ENCODE data around the gene CENPV.
"Not testable (repeated sequence)": the region's sequence is repeated elsewhere in the genome, so short reads cannot be mapped to it uniquely, and the experiment has no call there.

The CENPV gene

DNA sequence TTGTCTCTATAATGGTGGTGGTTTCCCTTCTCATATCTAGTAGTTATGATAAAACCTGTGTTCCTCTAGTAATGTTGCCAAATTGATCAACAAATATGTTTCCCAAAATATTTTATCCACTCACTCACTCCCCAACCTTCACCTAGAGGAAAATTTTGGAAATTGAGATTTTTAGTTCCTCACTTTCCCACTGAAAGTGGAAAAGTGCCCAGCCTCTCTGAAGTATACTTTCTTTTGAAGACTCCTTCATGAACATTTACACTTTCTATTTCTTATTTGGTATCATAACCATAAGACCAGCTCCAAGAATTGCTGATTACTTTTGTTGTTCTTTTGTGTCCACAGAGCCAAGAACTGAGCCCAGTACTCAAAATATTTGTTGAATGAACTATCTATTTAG lies 5.1 kb upstream of the CENPV start:
- DNase-seq = no peak

DNA sequence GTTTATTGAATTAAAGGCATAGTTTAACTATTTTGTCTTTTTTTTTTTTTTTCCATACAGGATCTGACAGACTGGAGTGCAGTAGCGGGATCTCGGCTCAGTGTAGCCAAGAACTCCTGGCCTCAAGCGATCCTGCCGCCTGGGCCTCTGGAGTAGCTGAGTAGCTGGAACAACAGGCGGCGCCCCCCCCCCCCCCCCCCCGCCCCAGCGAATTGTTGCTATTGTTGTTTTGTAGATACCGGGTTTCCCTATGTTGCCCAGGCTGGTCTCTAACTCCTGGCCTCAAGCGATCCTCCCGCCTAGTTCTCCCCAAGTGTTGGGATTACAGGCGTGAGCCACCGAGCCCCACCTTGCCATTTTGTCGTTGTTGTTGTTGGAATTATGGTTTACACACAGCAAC lies 1.3 kb upstream of the CENPV start:
- DNase-seq = no peak

DNA sequence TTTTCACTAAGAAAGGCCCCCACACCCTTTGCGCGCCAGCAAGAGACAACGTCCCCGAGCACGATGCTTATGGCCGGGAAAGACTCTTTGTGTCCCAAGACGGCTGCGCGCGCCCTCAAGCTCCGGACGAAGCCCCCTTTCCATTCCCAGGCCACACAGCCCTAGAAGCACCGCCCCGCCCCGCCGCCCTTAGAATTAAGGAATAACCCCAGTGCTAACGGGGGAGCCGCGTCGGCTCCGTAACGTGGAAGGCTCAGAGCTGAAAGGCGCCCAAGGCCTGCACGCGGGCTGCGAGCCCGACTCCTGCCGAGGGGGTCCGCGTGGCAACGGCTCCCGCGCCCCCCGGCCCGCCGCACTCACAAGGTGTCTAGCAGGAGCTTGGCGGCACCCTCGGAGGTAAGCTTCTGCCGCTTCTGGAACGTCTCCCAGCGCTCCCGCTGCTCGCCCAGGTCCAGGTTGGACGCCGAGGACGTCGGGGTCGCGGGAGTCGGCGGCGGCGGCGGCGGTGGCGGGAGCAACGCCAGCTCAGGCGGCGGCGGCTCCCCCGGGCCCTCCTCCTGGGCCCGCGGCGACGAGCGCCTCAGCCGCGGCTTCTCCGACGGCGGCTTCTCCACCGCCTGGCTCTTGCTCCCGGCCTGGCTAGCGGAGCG lies 477 bp downstream of the CENPV start:
- DNase-seq = peak; percentile 48

DNA sequence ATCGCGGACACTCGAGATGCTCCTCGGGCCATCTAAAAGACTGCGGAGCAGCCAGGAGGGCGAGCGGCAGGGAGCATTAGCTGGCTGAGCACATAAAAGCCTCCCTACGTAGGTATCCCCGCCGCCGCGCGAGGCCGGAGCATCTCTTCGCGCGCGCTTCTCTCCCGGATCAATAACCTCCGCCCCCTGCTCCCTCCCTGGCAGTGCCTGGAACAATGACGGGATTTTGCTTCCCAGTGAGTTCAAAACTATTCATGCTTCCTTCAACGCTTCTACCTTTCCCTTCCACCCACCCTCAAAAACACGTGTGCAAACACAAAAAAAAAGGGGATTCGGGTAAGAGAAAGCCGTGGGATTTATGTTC lies 984 bp downstream of the CENPV start:
- peak; percentile 39 for DNase-seq

DNA sequence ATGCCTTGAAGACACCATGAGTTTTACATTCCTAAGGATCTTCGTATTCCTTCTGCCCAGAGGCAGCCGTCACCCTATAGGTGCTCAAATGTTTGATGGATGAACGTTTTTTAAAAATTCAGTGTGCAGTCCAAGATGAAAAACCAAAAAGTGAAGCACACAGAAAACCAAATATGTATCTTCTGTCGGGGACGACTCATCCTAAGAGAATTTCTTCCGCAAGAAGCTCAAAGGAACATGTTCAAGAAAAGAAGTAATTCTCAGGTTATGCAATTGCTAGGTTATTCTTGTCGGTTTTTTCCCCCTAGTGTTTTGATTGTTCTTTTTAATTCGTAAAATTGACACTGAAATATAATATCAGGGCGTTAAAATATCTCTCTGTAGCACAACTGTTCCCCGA lies 1.4 kb downstream of the CENPV start:
- DNase-seq = no peak

DNA sequence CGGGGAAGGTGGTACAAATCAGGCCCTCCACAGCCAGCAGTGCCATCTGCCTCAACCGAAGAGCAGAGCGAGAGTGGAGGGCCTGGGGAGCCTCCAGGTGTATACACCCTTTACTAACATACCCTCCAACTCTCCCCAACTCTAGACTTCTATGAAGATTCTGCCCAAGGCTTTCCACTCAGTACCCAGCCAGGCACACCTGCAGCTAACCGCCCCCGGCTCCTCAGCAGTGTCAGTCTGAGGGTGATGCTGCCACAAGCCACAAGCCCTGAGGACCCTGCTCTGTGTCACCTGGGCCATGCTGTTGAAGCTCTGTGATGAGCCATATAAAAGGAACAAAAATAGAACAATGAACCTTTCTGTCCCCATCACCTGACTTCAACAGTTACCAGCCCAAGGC lies 3.8 kb downstream of the CENPV start:
- DNase-seq = no peak

DNA sequence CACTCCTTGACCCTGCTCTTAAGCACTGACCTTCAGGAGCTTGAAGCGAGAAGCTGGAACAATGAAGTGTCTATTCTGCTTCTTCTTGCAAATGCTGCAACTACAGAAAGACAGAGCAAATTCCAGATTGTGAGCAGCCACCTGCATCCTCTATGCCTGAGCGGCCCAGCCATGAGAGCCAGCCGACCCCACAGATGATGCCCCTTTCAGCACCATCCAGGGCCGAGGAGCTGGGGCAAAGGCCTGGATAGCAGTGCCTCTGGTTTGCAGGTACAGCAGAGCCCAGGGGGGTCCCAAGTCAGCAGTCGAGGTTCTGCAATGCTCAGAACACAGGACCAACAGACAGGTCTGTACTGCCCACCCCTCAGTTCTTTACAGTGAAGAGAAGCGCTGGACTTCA lies 4.7 kb downstream of the CENPV start:
- DNase-seq = no peak

DNA sequence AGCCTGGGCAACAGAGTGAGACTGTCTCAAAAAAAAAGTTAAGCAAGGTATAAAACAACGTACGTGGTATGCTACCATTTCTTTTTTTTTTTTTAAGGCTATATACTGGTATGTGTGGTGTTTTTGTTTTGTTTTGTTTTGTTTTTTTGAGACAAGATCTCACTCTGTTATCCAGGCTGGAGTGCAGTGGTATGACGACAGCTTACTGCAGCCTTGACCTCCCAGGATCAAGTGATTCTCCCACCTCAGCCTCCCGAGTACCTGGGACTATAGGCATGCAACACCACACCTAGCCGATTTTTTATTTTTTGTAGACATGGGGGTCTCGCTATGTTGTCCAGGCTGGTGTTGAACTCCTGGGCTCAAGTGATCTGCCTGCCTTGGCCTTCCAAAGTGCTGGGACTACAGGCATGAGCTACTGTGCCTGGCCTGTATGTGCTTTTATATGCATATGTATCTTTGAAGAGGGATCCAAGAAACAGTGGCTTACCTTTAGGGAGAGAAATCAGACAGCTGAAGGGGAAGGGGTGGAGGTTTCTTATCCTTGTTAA lies 6.5 kb downstream of the CENPV start:
- no peak for DNase-seq

DNA sequence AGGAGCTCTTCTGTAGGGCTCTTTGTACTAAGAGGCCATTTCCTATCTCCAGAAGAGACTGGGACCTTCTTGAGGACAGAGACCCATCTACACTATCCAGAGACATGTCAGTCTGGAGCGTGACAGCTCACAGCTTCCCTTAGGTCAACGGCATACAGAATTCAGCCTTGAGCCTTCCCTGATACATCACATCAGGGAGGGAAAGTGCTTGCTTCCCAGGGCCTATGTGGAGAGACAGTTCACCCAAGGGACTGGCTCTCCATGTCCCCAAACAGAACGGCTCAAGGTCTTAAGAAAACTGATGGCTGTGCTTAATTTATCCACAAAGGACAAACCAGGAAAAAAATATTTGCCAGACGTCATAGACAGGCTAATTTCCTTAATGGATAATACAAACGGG lies 7.7 kb downstream of the CENPV start:
- no peak for DNase-seq

DNA sequence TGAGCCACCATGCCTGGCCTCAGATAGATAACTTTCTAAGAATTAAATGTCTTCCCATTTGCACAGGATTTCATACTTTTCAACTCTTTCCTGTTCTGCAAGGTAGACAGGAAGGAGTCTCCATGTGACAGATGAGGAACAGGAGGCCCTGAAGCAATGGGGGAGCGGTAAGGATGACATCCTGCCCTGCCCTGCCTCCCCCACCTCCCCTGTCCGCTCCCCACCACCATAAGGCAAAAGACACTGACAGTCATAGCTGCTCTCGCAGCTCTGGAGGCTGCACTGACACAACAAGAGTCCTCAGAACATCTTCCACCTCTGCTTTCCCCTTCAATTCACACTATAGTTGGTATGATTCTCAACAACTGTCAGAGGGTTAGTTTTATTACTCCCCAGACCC lies 9.7 kb downstream of the CENPV start:
- no peak for DNase-seq

DNA sequence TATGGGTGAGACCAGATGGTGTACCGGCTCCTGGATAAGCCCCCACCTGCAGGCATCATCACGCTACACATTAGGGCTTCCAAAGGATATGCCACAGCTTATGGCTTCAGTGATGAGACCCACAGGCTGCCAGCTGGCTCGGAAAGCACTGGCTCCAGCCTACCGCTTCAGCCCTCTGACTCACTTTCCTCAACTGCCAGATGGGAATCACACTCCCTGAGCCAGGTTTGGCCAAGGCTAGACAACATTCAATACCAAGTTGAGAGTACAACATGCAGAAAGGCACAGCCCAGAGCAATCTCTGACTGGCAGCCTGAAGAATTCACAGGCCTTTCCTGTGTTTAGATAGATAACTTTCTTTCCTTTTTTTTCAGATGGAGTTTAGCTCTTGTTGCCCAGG lies 10.3 kb downstream of the CENPV start:
- DNase-seq = no peak

DNA sequence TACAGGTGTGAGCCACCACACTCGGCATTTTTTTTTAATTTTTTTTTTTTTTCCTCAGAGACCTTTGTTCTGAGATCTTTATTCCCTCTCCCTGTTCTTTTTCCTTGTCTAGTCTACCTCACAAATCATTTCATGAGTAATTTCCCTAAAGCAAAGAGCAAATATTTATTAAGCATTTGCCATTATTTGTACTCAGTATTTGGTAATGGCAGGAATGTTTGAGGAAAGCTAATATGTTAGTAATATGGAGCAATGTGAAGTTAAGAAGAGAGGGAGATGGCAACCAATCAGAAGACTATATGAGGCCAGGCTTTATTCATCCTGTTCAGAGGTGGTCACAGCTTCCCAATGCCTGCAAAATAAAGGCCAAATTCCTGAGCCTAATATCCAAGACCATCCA lies 13.3 kb downstream of the CENPV start:
- no peak for DNase-seq

DNA sequence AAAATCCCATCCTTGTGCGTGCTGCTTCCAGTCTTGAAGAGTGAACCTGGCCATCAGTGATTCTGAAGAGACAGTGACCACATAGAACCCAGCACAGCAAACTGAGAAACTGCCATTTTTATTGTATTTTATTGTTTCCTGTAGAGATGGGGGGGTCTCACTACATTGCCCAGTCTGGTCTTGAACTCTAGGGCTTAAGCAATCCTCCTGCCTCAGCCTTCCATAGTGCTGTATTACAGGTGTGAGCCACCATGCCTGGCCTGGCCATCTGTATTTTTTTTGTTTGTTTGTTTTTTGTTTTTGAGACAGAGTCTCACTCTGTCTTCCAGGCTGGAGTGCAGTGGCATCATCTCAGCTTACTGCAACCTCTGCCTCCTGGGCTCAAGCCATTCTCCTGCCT lies 13.9 kb downstream of the CENPV start:
- no peak for DNase-seq

DNA sequence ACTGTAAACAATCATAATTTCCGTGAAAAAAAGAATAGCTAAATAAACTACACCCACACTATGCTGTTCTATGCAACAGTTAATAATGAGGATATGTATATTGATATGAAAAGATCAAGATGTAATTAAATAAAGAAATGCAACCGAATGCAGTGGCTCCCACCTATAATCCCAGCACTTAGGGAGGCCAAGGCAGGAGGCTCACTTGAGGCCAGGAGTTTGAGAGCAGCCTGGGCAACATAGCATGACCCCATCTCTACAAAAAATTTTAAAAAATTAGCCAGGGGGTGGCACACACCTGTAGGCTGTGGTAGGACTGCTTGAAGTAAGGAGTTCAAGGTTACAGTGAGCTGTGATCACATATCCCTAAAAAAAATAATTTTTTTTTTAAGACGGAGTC lies 14.9 kb downstream of the CENPV start:
- no peak for DNase-seq

DNA sequence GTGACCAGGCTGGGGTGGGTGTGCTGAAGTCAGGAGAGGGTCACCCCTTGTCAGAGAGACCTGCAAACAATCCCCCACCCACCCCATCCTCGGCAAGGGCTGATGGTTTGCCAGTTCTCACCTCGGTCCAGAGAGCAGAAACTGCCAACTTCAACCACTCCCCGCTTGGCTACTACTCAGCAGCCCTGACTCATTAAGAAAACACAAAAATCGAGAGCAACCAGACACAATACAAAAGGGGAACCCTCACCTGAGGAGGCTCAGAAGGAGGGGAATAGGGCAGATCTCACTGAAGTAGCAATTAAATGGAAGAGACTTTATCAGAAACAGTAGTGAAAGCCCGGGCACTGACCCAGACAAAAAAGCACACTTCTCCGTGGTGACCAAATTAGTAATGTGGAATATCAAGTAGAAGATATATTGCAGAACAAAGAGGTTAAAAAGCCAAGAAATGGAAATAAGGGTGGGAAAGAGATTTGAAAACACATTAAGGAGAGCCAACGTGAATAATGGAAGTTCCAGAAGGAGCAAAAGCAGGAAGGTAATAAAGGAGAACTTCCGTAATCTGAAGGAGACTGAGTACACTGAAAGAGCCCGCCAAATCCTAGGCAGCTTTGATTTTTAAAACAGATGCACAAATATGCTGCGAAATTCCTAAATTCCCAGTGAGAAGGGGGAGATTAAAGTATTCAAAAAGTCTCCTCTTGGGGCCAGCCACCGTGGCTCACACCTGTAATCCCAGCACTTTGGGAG lies 23.6 kb downstream of the CENPV start:
- DNase-seq = no peak

DNA sequence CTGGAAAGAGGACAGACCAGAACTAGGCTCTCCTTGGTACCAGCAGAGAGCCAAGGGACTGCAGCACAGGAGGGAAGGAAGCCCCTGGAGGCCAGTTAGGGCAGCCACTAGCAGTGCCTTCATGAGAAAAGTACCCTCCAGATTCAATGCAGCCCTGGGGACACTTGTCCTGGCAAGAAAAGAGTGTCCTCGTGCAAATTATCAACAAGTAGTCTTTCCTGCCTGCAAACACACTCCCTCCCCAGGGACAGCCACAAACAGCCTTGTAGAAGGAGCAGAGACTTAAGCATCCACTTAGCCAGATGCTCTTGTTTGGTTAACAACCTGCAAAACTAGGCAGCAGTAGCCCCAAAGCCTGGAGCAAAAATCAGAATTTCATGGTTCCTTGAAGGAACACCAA lies 24.3 kb downstream of the CENPV start:
- DNase-seq = no peak

DNA sequence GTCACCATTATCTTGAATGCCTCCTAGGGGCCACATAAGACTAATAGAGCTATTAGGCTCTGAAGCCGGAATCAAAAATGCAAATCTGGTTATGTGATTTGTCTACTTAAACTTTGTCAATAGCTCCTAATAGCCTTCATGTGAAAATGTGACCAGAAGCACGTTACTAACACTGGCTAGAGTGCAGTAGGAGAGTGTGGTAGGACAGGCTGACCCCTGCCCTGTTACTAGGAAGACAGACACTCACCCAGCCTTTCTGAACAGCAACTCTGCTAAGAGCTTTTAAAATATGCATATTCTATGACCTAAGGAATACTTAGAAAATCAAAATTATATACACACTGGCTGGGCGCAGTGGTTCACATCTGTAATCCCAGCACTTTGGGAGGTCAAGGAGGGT lies 26.3 kb downstream of the CENPV start:
- DNase-seq = no peak

DNA sequence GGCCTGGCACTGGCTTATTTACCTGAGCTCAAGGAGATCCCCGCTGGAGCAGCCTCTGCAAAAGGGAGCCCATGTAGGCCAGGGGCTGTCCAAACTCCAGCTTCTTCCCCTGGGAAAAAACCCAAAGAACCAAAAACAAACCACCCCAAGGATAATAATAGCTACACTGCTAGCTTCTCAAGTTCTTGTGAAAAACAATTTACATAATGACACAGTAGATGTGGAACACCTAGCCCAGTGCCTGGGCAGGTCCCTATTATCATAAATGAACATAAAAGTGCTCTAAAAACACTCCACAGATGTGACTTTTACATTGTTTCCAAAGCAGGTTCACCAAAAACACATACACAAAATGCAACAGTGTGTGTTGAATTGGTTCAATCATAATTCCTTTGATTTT lies 27.3 kb downstream of the CENPV start:
- DNase-seq = no peak

DNA sequence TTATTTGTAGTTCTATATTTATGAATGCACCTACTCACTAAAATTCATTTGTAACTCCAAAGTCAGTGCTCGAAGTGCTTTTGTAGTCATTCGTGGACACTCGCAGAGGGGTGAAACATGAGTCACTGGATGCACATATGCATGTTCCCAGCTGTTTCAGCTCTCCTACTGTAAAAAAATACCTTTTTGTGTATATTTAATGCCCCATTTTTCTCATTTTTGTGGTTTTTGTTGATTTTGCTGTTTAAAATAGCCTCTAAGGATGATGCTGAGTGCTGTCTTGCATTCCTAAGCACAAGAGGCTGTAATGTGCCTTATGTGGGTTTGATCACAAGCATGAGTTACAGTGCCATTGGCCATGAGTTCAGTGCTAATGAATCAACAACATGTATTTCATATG lies 30.6 kb downstream of the CENPV start:
- no peak for DNase-seq

DNA sequence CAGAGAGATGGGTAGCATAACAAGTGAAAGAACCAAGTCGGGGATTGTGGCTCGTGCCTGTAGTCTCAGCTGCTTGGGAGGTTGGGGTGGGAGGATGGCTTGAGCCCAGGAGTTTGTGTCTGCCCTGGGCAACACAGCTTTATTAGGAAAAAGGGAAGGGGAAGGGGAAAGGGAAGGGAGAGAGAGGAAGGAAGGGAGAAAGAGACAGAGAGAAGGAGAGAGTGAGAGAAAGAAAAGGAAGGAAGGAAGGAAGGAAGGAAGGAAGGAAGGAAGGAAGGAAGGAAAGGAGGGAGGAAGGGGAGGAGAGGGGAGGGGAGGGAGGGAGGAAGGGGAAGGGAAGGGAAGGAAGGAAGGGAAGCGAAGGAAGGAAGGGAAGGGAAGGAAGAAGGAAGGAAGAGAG lies 33.3 kb downstream of the CENPV start:
- DNase-seq = no peak

DNA sequence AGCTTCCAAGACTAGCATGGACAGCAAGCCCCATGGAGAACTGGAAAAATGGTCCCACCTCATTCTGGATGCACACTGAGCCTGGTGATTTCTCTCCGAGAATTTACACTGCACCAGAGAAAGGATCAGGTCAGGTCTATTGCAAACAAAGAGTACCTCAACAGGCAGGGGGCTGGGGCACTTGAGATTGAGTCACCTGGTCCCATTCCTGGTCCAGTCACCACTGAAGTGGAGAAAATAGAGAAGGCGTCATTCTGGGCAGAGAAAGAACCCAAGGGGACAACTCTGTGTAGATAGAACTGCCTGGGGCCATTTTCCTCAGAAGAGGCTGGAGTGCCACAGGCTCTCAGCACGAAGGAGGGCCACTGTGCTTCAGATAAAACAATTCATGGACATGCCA lies 38.4 kb downstream of the CENPV start:
- no peak for DNase-seq

DNA sequence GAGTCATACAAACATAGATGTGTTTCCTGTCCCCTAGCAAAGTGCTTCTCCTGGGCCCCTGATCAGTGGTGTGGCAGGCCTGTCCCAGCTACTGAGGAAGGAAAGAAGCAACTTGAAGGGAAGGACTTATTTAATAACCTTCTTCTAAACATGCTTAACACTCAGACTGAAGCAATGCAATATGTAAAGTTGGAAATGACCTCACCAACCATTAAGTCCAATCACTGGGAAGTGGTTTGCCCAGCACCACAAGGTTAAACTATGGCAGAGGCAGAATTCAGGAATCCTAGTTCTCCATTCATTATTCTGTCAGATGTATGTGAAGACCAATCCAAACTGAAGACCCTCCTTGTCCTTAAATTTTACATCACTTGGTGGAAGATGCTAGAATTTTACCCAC lies 39.1 kb downstream of the CENPV start:
- DNase-seq = no peak

DNA sequence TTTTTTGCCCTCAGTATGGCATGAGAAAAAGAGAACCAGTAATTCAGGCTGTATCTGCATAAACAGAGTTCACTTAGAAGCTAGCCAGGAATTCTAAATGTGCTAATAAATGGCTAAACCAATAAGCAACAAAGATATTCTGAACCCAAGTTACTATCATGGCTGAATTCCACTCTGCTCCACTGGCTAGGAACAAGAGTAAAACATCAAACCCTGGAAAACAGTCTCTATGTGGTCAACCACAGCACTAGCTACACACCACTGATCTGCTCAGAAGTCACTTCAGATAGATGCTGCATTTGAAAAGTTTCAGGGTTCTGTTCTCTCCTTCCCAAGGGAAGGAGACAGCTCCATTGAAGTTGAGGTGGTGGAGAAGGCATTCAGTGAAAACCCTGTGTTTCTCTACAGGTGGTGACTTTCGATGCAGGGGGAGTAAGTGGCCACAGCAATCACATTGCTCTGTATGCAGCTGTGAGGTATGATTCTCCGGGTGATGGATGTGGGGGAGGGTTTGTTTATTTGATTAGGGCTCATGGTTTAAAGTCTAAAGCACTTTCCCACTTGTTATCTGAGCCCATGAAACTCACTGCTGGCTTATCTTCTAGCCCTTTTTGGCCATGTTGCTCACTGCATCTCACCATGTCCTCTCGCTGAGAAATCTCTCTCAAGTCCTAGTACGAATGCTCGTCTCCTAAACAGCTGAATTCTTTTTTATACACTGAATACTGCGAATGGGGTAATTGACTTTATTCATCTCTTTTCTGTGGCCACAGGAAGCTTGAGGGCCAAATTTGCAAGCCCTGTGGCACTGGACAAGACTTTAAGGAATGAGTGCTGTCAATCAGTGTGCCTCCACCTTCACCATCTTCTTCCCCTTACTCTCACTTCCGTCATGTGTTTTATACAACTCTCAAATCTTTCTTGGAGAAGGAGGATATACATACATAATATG lies 39.9 kb downstream of the CENPV start:
- DNase-seq = no peak

DNA sequence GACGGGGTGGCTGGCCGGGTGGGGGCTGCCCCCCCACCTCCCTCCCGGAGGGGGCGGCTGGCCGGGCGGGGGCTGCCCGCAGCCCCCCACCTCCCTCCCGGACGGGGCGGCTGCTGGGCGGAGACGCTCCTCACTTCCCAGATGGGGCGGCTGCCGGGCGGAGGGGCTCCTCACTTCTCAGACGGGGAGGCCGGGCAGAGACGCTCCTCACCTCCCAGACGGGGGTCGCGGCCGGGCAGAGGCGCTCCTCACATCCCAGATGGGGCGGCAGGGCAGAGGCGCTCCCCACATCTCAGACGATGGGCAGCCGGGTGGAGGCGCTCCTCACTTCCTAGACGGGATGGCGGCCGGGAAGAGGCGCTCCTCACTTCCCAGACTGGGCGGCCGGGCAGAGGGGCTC lies 41.2 kb downstream of the CENPV start:
- not testable (repeated sequence) for DNase-seq
